ENCODE data around the gene PFKFB2. TPM values are rescaled to one million over a fixed set of nuclear protein-coding genes. Genes with fewer than 3 reads are reported as not detected.

Gene PFKFB2
- total RNA-seq, 1 donor from 2014 or later: 10.0 TPM

DNA sequence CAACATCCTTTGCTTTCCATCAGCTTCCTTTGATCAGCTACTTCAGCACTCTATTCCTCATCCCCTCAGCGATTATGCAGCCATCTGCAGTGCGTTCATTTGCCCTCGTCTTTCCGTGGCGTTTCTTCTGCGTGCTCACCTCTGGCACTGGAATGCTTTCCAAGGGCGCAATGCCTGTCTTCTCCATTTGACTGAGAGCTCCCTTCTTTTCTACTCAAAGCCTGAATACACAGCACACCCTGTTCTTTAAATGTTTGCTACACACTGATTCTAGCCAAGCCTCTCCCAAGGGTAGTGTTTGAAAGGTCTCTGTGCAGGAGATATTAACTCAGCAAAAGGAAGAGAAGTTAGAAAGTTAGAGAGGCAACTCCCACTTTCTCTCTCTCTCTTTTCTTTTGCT lies 43.1 kb upstream of the PFKFB2 start:
- Histone ChIP-seq H3K9me3 (ENCODE audit: low read depth) (no peaks in the 10 kb centered on the region), H3K9ac (no peak overlapping the region), H4K20me1 (ENCODE audit: low read depth) (no peaks in the 10 kb centered on the region), H3K79me2 (ENCODE audit: low read depth) (no peaks in the 10 kb centered on the region), H3K4me1 (no peaks in the 10 kb centered on the region), H2AFZ (replicated peaks) (no peak overlapping the region), H3K27me3 (no peaks in the 10 kb centered on the region), H3K4me2 (no peak overlapping the region), H3K27ac (no peak overlapping the region), H3F3A (ENCODE audit: low read depth) (no peaks in the 10 kb centered on the region), H3K36me3 (no peaks in the 10 kb centered on the region), H3K4me3 (no peak overlapping the region)
- TF ChIP-seq CTCF (IDR thresholded peaks at IDR 0.05) (no peak), EZH2phosphoT487 (IDR thresholded peaks at IDR 0.05) (no peak), EZH2 (IDR thresholded peaks at IDR 0.05) (no peak)
- Mint-ChIP-seq H3K4me3 (no peak overlapping the region), H3K36me3 (no peaks in the 10 kb centered on the region), H3K4me1 (peaks cover 11% of the 10 kb centered on the region), H3K27me3 (ENCODE audit: insufficient read depth, low read depth) (peaks cover 15% of the 10 kb centered on the region), H3K9me3 (no peaks in the 10 kb centered on the region), H3K27ac (no peak overlapping the region)
- DNase-seq (ENCODE audit: low spot score): no peak

DNA sequence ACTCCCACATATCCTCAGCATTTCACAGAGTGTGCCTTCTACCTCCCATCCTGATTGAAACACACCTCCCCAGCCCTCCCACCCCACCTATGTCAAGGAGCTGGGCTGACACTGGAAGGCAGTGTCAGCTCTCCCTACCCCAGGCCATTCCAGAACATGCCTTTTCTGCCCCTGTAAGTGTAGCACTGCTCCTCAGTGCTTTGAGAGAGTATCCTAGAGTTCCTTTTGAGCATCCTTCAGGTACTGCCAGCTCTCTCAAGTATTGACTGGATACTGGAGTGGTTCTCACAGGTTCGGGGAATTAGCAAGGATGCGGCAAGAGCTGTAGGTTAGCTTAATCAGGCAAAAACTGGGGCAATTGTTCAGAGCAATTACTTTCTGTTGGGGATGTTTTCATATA lies 42.3 kb upstream of the PFKFB2 start:
- Mint-ChIP-seq H3K9me3 (no peaks in the 10 kb centered on the region), H3K4me3 (no peak overlapping the region), H3K27me3 (ENCODE audit: insufficient read depth, low read depth) (peaks cover 10% of the 10 kb centered on the region), H3K27ac (no peak overlapping the region), H3K36me3 (no peaks in the 10 kb centered on the region), H3K4me1 (peaks cover 11% of the 10 kb centered on the region)
- Histone ChIP-seq H3K4me1 (no peaks in the 10 kb centered on the region), H3K27ac (no peak overlapping the region), H3K4me2 (no peak overlapping the region), H3K36me3 (no peaks in the 10 kb centered on the region), H3K27me3 (no peaks in the 10 kb centered on the region), H3K9ac (no peak overlapping the region), H3K4me3 (no peak overlapping the region), H3F3A (ENCODE audit: low read depth) (no peaks in the 10 kb centered on the region), H2AFZ (replicated peaks) (no peak overlapping the region), H4K20me1 (ENCODE audit: low read depth) (no peaks in the 10 kb centered on the region), H3K9me3 (ENCODE audit: low read depth) (no peaks in the 10 kb centered on the region), H3K79me2 (ENCODE audit: low read depth) (no peaks in the 10 kb centered on the region)
- TF ChIP-seq EZH2 (IDR thresholded peaks at IDR 0.05): no peak
- TF ChIP-seq EZH2phosphoT487 (IDR thresholded peaks at IDR 0.05): no peak
- TF ChIP-seq CTCF (IDR thresholded peaks at IDR 0.05): no peak
- no peak for DNase-seq (ENCODE audit: low spot score)

DNA sequence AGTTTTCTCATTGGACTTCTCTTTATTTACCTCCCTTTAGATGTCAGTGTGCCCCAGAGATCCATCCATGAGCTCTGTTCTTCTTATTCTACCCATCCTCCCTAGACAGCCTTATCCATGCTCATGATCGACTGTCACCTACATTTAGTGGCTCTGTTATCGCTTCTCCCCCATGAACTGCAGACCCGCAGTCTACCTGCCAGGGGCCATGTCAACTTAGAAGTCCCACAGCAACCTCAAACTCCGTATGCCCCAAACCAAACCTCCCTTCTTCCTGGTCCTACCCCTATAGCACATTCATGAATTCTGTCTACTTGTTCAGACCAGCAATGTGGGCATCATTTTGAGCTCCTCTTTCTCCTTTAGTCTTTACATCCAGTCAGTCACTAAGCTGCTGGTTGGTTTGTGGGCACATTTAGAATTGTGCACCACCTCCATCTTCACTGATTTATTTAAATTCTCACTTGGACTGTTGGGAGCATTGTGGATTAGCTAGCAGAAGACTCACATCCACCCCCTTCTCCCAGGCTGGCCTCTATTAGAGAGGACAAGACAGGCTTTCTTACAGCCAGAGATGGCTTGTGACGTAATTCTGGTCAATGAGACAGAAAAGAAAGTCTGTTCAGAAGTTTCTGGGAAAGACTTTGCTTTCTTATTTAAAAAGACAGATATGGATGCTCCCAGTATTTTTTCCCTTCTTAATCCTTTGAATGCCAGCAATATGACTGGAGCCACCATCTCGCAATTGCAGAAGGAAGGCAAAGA lies 39.6 kb upstream of the PFKFB2 start:
- DNase-seq (ENCODE audit: low spot score): no peak
- no peaks in the 10 kb centered on the region for H3K4me1 ChIP-seq
- H3K4me3 ChIP-seq: no peak overlapping the region
- Mint-ChIP-seq H3K9me3 (no peaks in the 10 kb centered on the region), H3K4me3 (no peak overlapping the region), H3K36me3 (no peaks in the 10 kb centered on the region), H3K4me1 (peaks cover 2% of the 10 kb centered on the region), H3K27ac (no peak overlapping the region), H3K27me3 (ENCODE audit: insufficient read depth, low read depth) (peaks cover 14% of the 10 kb centered on the region)
- no peak overlapping the region for H3K4me2 ChIP-seq
- TF ChIP-seq EZH2phosphoT487 (IDR thresholded peaks at IDR 0.05) (no peak), EZH2 (IDR thresholded peaks at IDR 0.05) (no peak), CTCF (IDR thresholded peaks at IDR 0.05) (no peak)
- no peaks in the 10 kb centered on the region for H3K9me3 ChIP-seq (ENCODE audit: low read depth)
- no peak overlapping the region for H2AFZ ChIP-seq (replicated peaks)
- no peaks in the 10 kb centered on the region for H3F3A ChIP-seq (ENCODE audit: low read depth)
- no peaks in the 10 kb centered on the region for H3K79me2 ChIP-seq (ENCODE audit: low read depth)
- no peaks in the 10 kb centered on the region for H4K20me1 ChIP-seq (ENCODE audit: low read depth)
- H3K9ac ChIP-seq: no peak overlapping the region
- H3K36me3 ChIP-seq: no peaks in the 10 kb centered on the region
- no peaks in the 10 kb centered on the region for H3K27me3 ChIP-seq
- H3K27ac ChIP-seq: no peak overlapping the region

Measured in neural progenitor cell (in vitro differentiated cells).